ENCODE data around the gene SF1.

The SF1 gene

GRCh38 chr11:64804346-64805210, 26.2 kb upstream of the SF1 start:
- TF ChIP-seq, protein P1, sequence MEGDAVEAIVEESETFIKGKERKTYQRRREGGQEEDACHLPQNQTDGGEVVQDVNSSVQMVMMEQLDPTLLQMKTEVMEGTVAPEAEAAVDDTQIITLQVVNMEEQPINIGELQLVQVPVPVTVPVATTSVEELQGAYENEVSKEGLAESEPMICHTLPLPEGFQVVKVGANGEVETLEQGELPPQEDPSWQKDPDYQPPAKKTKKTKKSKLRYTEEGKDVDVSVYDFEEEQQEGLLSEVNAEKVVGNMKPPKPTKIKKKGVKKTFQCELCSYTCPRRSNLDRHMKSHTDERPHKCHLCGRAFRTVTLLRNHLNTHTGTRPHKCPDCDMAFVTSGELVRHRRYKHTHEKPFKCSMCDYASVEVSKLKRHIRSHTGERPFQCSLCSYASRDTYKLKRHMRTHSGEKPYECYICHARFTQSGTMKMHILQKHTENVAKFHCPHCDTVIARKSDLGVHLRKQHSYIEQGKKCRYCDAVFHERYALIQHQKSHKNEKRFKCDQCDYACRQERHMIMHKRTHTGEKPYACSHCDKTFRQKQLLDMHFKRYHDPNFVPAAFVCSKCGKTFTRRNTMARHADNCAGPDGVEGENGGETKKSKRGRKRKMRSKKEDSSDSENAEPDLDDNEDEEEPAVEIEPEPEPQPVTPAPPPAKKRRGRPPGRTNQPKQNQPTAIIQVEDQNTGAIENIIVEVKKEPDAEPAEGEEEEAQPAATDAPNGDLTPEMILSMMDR (conservative IDR thresholded peaks at IDR 0.05; ENCODE audit: low read depth, low read length): no peak
- H3K4me3 ChIP-seq (ENCODE audit: low read depth, low read length): no peak overlapping the region
- DNase-seq (ENCODE audit: low read depth): no peak

- TF ChIP-seq, protein P1 (conservative IDR thresholded peaks at IDR 0.05; ENCODE audit: low read depth, low read length): no peak
- no peak for DNase-seq (ENCODE audit: low read depth)
- H3K4me3 ChIP-seq (ENCODE audit: low read depth, low read length): peak overlapping the region; percentile 74
Measured at GRCh38 chr11:64803846-64804345, 25.6 kb upstream of the SF1 start.

GRCh38 chr11:64803158-64803845, 25.0 kb upstream of the SF1 start, which contains the start of gene MAP4K2:
Gene MAP4K2, minus strand, starts transcription at chr11:64803214. Its CDS starts 65 bp downstream, at chr11:64803149.
- DNase-seq (ENCODE audit: low read depth): peak; percentile 75
- peak within 1 kb of the TSS; percentile 74 for H3K4me3 ChIP-seq (ENCODE audit: low read depth, low read length)
- TF ChIP-seq, protein P1 (conservative IDR thresholded peaks at IDR 0.05; ENCODE audit: low read depth, low read length): no peak

GRCh38 chr11:64802370-64803157, 24.2 kb upstream of the SF1 start:
- no peak for DNase-seq (ENCODE audit: low read depth)
- TF ChIP-seq, protein P1 (conservative IDR thresholded peaks at IDR 0.05; ENCODE audit: low read depth, low read length): no peak
- peak overlapping the region; percentile 66 for H3K4me3 ChIP-seq (ENCODE audit: low read depth, low read length)

- H3K4me3 ChIP-seq (ENCODE audit: low read depth, low read length): peak overlapping the region; percentile 66
- DNase-seq (ENCODE audit: low read depth): no peak
- TF ChIP-seq, protein P1 (conservative IDR thresholded peaks at IDR 0.05; ENCODE audit: low read depth, low read length): no peak
Measured at GRCh38 chr11:64801561-64802369, 23.4 kb upstream of the SF1 start.

- H3K4me3 ChIP-seq (ENCODE audit: low read depth, low read length): no peak overlapping the region
- TF ChIP-seq, protein P1 (conservative IDR thresholded peaks at IDR 0.05; ENCODE audit: low read depth, low read length): no peak
- DNase-seq (ENCODE audit: low read depth): no peak
Measured at GRCh38 chr11:64801158-64801464, 22.8 kb upstream of the SF1 start.
